HL-60 (cell line): ENCODE results near the gene CTNNA3.

Experiments
- DNase-seq, 2 experiments: peaks; one replicate each; pipeline ENCODE4 v3.0.0-alpha.2; 2010 to 2020; ENCODE audit warnings: low read depth in 1 of 2, low spot score in 1 of 2
- H3K27ac ChIP-seq: fragments of 250-450 bp; sonication (Bioruptor Pico); replicated peaks from 2 replicates; pipeline ENCODE4 v1.5.1; 2020; ENCODE audit warnings: mild to moderate bottlenecking, moderate library complexity
- H3K27me3 ChIP-seq: fragments of 250-450 bp; sonication (Bioruptor Pico); 2 replicates; pipeline ENCODE4 v1.5.1; 2021; ENCODE audit warnings: mild to moderate bottlenecking, moderate library complexity; ENCODE audit not compliant: insufficient read depth, poor library complexity, severe bottlenecking
- H3K4me3 ChIP-seq: replicated peaks from 2 replicates; pipeline ENCODE4 v1.5.1; 2011; ENCODE audit warnings: mild to moderate bottlenecking, control low read depth, low read length; ENCODE audit not compliant: insufficient read depth
- GABPA ChIP-seq: IDR thresholded peaks from 2 replicates; pipeline ENCODE4 v1.6.1; 2012; ENCODE audit warnings: low read depth
- POLR2AphosphoS5 ChIP-seq: IDR thresholded peaks from 2 replicates; pipeline ENCODE4 v1.6.1; 2012; ENCODE audit warnings: low read depth
- SPI1 ChIP-seq: IDR thresholded peaks from 2 replicates; pipeline ENCODE4 v1.6.1; 2012; ENCODE audit warnings: low read depth, mild to moderate bottlenecking, borderline replicate concordance
- TF ChIP-seq, protein P1 (sequence below): IDR thresholded peaks from one replicate; pipeline ENCODE4 v1.5.1; 2011; ENCODE audit warnings: low read length, control low read depth, inconsistent platforms; ENCODE audit not compliant: insufficient read depth
- TF ChIP-seq, protein P2 (sequence below): IDR thresholded peaks from 2 replicates; pipeline ENCODE4 v1.6.1; 2012; ENCODE audit warnings: low read depth; ENCODE audit not compliant: insufficient replicate concordance

Gene CTNNA3

DNA sequence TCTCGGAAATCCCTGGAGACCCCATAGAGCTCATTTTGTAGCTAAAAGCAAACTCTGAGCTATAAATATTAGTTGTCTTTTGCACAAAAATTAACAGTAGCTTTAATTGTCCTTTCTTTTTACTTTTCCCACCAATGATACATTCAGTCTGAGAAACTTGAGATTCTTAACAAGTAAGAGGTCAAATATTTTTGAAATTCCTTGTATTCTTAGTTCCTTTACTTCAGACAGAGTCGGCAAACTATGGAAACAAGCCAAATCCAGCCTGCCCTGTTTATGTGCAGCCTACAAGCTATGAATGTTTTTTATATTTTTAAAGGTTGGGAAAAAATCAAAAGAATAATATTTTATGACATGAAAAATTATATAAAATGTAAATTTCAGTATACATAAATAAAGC, 146.6 kb downstream of the CTNNA3 start:
- H3K4me3 ChIP-seq: no peak overlapping the region
- H3K27ac ChIP-seq: no peak overlapping the region
- no peak for TF ChIP-seq POLR2AphosphoS5
- TF ChIP-seq, protein P1, sequence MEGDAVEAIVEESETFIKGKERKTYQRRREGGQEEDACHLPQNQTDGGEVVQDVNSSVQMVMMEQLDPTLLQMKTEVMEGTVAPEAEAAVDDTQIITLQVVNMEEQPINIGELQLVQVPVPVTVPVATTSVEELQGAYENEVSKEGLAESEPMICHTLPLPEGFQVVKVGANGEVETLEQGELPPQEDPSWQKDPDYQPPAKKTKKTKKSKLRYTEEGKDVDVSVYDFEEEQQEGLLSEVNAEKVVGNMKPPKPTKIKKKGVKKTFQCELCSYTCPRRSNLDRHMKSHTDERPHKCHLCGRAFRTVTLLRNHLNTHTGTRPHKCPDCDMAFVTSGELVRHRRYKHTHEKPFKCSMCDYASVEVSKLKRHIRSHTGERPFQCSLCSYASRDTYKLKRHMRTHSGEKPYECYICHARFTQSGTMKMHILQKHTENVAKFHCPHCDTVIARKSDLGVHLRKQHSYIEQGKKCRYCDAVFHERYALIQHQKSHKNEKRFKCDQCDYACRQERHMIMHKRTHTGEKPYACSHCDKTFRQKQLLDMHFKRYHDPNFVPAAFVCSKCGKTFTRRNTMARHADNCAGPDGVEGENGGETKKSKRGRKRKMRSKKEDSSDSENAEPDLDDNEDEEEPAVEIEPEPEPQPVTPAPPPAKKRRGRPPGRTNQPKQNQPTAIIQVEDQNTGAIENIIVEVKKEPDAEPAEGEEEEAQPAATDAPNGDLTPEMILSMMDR: no peak
- TF ChIP-seq, protein P2, sequence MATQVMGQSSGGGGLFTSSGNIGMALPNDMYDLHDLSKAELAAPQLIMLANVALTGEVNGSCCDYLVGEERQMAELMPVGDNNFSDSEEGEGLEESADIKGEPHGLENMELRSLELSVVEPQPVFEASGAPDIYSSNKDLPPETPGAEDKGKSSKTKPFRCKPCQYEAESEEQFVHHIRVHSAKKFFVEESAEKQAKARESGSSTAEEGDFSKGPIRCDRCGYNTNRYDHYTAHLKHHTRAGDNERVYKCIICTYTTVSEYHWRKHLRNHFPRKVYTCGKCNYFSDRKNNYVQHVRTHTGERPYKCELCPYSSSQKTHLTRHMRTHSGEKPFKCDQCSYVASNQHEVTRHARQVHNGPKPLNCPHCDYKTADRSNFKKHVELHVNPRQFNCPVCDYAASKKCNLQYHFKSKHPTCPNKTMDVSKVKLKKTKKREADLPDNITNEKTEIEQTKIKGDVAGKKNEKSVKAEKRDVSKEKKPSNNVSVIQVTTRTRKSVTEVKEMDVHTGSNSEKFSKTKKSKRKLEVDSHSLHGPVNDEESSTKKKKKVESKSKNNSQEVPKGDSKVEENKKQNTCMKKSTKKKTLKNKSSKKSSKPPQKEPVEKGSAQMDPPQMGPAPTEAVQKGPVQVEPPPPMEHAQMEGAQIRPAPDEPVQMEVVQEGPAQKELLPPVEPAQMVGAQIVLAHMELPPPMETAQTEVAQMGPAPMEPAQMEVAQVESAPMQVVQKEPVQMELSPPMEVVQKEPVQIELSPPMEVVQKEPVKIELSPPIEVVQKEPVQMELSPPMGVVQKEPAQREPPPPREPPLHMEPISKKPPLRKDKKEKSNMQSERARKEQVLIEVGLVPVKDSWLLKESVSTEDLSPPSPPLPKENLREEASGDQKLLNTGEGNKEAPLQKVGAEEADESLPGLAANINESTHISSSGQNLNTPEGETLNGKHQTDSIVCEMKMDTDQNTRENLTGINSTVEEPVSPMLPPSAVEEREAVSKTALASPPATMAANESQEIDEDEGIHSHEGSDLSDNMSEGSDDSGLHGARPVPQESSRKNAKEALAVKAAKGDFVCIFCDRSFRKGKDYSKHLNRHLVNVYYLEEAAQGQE: no peak
- no peak for TF ChIP-seq GABPA
- no peak for TF ChIP-seq SPI1
- peaks cover 2% of the 10 kb centered on the region for H3K27me3 ChIP-seq
- DNase-seq: no peak

DNA sequence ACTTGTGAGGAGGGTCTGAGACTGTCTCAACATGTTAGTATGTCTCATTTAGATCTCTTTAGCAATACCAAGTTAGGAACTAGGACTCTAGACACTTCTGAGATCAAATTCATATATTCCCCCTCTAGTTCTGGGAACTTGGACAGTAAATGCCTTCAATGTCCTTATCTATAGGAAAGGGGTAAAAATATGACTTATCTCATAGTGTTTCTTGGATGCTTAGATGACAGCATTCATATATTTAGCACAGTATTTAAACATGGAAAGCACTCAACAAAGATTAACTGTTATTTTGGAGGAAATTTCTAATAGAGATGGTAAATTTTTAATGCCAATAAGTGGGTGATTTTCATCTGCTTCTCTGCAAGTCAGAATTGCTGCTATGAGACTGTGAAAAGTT, 154.6 kb downstream of the CTNNA3 start:
- TF ChIP-seq SPI1 (no peak), POLR2AphosphoS5 (no peak), GABPA (no peak)
- TF ChIP-seq, protein P1: no peak
- TF ChIP-seq, protein P2: no peak
- Histone ChIP-seq H3K27me3 (peaks cover 2% of the 10 kb centered on the region), H3K27ac (no peak overlapping the region), H3K4me3 (no peak overlapping the region)
- DNase-seq: no peak

DNA sequence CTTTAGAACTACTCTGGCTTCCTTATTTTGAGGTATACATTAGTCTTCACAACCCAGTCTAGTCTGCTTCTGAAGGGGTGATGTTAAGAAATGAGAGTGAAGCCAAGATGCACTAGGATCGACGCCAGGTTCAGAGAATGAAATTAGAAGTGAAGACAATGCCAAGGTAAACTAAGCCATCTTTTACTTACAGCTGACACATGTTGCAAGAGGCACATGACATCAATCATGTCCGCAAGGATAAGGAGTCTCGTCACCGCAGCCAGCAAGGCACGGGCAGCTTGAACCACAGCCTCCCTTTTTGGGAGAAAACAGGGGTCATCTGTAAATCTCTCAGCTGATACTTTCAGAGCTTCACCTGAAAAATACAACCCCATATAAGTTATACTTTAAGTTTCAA, 156.7 kb downstream of the CTNNA3 start:
- H3K4me3 ChIP-seq: no peak overlapping the region
- DNase-seq: no peak
- no peak overlapping the region for H3K27ac ChIP-seq
- no peaks in the 10 kb centered on the region for H3K27me3 ChIP-seq
- TF ChIP-seq GABPA: no peak
- TF ChIP-seq SPI1: no peak
- TF ChIP-seq, protein P1: no peak
- TF ChIP-seq, protein P2: no peak
- no peak for TF ChIP-seq POLR2AphosphoS5
